ENCODE data around the gene RERE.
"Not testable (repeated sequence)": the region's sequence is repeated elsewhere in the genome, so short reads cannot be mapped to it uniquely, and the experiment has no call there.

RERE gene

GRCh38 chr1:8510041-8510823, 307.2 kb downstream of the RERE start:
- Histone ChIP-seq H3K27me3 (ENCODE audit: control insufficient read depth, insufficient read depth, low read length) (no peaks in the 10 kb centered on the region), H3K9ac (ENCODE audit: low read length) (no peak overlapping the region), H3K4me1 (ENCODE audit: control insufficient read depth, insufficient read depth, low read length) (no peaks in the 10 kb centered on the region; the same call in 1 of the 2 replicates), H3K36me3 (ENCODE audit: control insufficient read depth, insufficient read depth, low read length) (peaks cover 29% of the 10 kb centered on the region), H3K9me3 (ENCODE audit: control insufficient read depth, insufficient read depth, low read depth, low read length) (no peaks in the 10 kb centered on the region), H3K4me3 (ENCODE audit: low read depth, low read length) (no peak overlapping the region), H3K27ac (ENCODE audit: low read depth, low read length) (no peak overlapping the region)

DNA sequence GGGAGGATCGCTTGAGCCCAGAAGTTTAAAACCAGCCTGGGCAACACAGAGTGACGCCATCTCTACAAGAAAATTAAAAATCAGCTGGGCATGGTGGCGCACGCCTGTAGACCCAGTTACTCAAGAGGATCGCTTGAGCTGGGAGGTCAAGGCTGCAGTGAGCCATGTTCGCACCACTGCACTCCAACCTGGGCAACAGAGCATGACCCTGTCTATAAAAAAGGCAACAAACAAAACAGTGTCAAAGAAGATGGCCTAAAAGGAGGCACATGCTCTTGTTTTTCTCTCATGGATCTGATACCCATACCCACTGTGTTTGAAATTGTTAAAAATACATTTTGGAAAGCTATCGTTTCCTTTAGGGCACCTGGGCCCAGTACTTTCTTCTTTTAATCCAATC, 307.9 kb downstream of the RERE start:
- Histone ChIP-seq H3K4me1 (ENCODE audit: control insufficient read depth, insufficient read depth, low read length) (no peaks in the 10 kb centered on the region; the same call in 1 of the 2 replicates), H3K9ac (ENCODE audit: low read length) (no peak overlapping the region), H3K9me3 (ENCODE audit: control insufficient read depth, insufficient read depth, low read depth, low read length) (no peaks in the 10 kb centered on the region), H3K4me3 (ENCODE audit: low read depth, low read length) (no peak overlapping the region), H3K36me3 (ENCODE audit: control insufficient read depth, insufficient read depth, low read length) (peaks cover 33% of the 10 kb centered on the region), H3K27ac (ENCODE audit: low read depth, low read length) (no peak overlapping the region), H3K27me3 (ENCODE audit: control insufficient read depth, insufficient read depth, low read length) (no peaks in the 10 kb centered on the region)

GRCh38 chr1:8506995-8507615, 310.3 kb downstream of the RERE start:
- H3K9me3 ChIP-seq (ENCODE audit: control insufficient read depth, insufficient read depth, low read depth, low read length): peaks cover 4% of the 10 kb centered on the region; the same call in 1 of the 2 replicates
- no peak overlapping the region for H3K27ac ChIP-seq (ENCODE audit: low read depth, low read length)
- no peak overlapping the region for H3K9ac ChIP-seq (ENCODE audit: low read length)
- no peaks in the 10 kb centered on the region for H3K27me3 ChIP-seq (ENCODE audit: control insufficient read depth, insufficient read depth, low read length)
- no peaks in the 10 kb centered on the region; the same call in 1 of the 2 replicates for H3K4me1 ChIP-seq (ENCODE audit: control insufficient read depth, insufficient read depth, low read length)
- peaks cover 26% of the 10 kb centered on the region for H3K36me3 ChIP-seq (ENCODE audit: control insufficient read depth, insufficient read depth, low read length)
- no peak overlapping the region for H3K4me3 ChIP-seq (ENCODE audit: low read depth, low read length)

- Histone ChIP-seq H3K9ac (ENCODE audit: low read length) (no peak overlapping the region), H3K4me1 (ENCODE audit: control insufficient read depth, insufficient read depth, low read length) (no peaks in the 10 kb centered on the region; the same call in 1 of the 2 replicates), H3K4me3 (ENCODE audit: low read depth, low read length) (no peak overlapping the region), H3K36me3 (ENCODE audit: control insufficient read depth, insufficient read depth, low read length) (peaks cover 26% of the 10 kb centered on the region), H3K27me3 (ENCODE audit: control insufficient read depth, insufficient read depth, low read length) (no peaks in the 10 kb centered on the region), H3K9me3 (ENCODE audit: control insufficient read depth, insufficient read depth, low read depth, low read length) (peaks cover 4% of the 10 kb centered on the region; the same call in 1 of the 2 replicates), H3K27ac (ENCODE audit: low read depth, low read length) (no peak overlapping the region)
Measured at GRCh38 chr1:8506456-8506855, 311.0 kb downstream of the RERE start.

DNA sequence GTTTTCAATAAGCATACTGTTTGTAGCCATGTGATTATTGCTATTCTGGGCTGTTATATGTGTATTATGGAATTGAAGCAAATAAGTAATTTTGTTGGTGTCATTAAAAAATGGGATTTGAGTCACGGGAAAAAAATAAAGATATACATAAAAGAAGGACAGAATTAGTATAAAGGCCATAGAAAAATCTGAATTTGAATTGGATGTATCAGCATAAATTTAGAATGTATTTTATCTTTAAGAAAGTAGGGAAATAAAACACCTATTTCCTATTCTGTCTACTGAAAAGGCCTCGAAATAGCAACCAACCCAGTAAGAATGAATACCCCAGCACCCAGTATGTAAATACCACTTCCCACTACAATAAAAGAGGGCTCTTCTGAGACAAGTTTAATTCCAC, 313.6 kb downstream of the RERE start:
- H3K27ac ChIP-seq (ENCODE audit: low read depth, low read length): no peak overlapping the region
- H3K9ac ChIP-seq (ENCODE audit: low read length): no peak overlapping the region
- no peak overlapping the region for H3K4me3 ChIP-seq (ENCODE audit: low read depth, low read length)
- H3K27me3 ChIP-seq (ENCODE audit: control insufficient read depth, insufficient read depth, low read length): no peaks in the 10 kb centered on the region
- no peaks in the 10 kb centered on the region for H3K4me1 ChIP-seq (ENCODE audit: control insufficient read depth, insufficient read depth, low read length)
- peaks cover 35% of the 10 kb centered on the region for H3K36me3 ChIP-seq (ENCODE audit: control insufficient read depth, insufficient read depth, low read length)
- peaks cover 12% of the 10 kb centered on the region for H3K9me3 ChIP-seq (ENCODE audit: control insufficient read depth, insufficient read depth, low read depth, low read length)

GRCh38 chr1:8502949-8503348, 314.5 kb downstream of the RERE start:
- Histone ChIP-seq H3K36me3 (ENCODE audit: control insufficient read depth, insufficient read depth, low read length) (peaks cover 27% of the 10 kb centered on the region), H3K9me3 (ENCODE audit: control insufficient read depth, insufficient read depth, low read depth, low read length) (peaks cover 12% of the 10 kb centered on the region)
- not testable (repeated sequence) for H3K27ac ChIP-seq (ENCODE audit: low read depth, low read length); H3K27me3 ChIP-seq (ENCODE audit: control insufficient read depth, insufficient read depth, low read length); H3K4me1 ChIP-seq (ENCODE audit: control insufficient read depth, insufficient read depth, low read length); H3K9ac ChIP-seq (ENCODE audit: low read length); H3K4me3 ChIP-seq (ENCODE audit: low read depth, low read length)

DNA sequence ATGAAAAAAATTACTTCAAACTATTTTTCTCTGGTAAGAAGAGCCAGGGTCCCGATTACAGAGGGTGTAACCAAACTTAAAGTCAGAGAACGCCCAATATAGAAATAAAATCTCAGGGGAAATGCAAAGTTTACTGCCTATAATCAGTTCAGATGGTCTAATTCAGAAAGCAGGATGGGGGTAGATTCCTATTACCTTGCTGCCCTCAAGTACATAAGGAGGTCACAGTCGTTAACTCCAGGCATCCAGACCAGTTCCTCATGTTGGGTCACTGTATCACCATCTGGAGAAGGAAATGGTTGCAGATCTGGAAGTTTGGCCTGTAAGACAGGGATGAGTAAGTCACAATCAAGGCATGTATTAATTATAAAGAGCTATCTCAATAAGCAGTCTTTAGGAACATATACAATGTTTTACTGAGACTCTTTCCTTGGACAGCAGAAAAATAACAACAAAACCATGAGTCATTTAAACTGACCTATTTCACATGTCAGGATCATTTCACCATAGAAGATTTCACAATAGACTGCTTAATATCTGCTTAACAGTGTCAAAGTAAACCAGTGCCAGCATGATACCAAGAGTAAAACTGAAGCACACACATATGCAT, 320.1 kb downstream of the RERE start:
- Histone ChIP-seq H3K4me1 (ENCODE audit: control insufficient read depth, insufficient read depth, low read length) (no peaks in the 10 kb centered on the region), H3K27me3 (ENCODE audit: control insufficient read depth, insufficient read depth, low read length) (no peaks in the 10 kb centered on the region), H3K36me3 (ENCODE audit: control insufficient read depth, insufficient read depth, low read length) (peaks cover 53% of the 10 kb centered on the region)

GRCh38 chr1:8496473-8496872, 321.0 kb downstream of the RERE start:
- Histone ChIP-seq H3K9ac (ENCODE audit: low read length) (no peak overlapping the region), H3K36me3 (ENCODE audit: control insufficient read depth, insufficient read depth, low read length) (peaks cover 53% of the 10 kb centered on the region), H3K27ac (ENCODE audit: low read depth, low read length) (no peak overlapping the region), H3K4me3 (ENCODE audit: low read depth, low read length) (no peak overlapping the region), H3K27me3 (ENCODE audit: control insufficient read depth, insufficient read depth, low read length) (no peaks in the 10 kb centered on the region), H3K4me1 (ENCODE audit: control insufficient read depth, insufficient read depth, low read length) (no peaks in the 10 kb centered on the region), H3K9me3 (ENCODE audit: control insufficient read depth, insufficient read depth, low read depth, low read length) (peaks cover 7% of the 10 kb centered on the region)

More for the DNA sequence above, 320.1 kb downstream of the RERE start:
- Histone ChIP-seq H3K9ac (ENCODE audit: low read length) (no peak overlapping the region), H3K9me3 (ENCODE audit: control insufficient read depth, insufficient read depth, low read depth, low read length) (peaks cover 7% of the 10 kb centered on the region), H3K27ac (ENCODE audit: low read depth, low read length) (no peak overlapping the region), H3K4me3 (ENCODE audit: low read depth, low read length) (no peak overlapping the region)

- no peaks in the 10 kb centered on the region for H3K4me1 ChIP-seq (ENCODE audit: control insufficient read depth, insufficient read depth, low read length)
- peaks cover 53% of the 10 kb centered on the region for H3K36me3 ChIP-seq (ENCODE audit: control insufficient read depth, insufficient read depth, low read length)
- H3K27ac ChIP-seq (ENCODE audit: low read depth, low read length): no peak overlapping the region
- no peak overlapping the region for H3K9ac ChIP-seq (ENCODE audit: low read length)
- H3K9me3 ChIP-seq (ENCODE audit: control insufficient read depth, insufficient read depth, low read depth, low read length): peaks cover 7% of the 10 kb centered on the region
- H3K27me3 ChIP-seq (ENCODE audit: control insufficient read depth, insufficient read depth, low read length): no peaks in the 10 kb centered on the region
- no peak overlapping the region for H3K4me3 ChIP-seq (ENCODE audit: low read depth, low read length)
Measured at GRCh38 chr1:8495928-8496401, 321.5 kb downstream of the RERE start.

DNA sequence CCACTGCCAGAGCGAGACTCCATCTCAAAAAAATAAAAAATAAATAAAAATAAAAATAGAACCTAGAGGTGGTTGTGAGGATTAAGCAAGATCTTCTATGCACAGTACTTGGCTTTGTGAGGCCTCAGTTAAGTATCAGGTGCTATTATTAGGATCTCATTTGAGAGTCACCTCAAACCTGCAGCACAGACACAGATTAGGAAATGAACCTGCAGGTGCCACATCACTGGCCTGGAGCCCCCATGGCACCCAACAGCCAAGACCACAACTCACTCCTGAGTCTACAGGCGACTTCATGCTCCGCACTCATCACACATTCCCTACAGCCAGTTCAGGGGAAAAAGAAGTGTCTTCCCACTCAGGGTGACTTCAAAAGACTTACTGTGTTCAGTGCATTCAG, 322.8 kb downstream of the RERE start:
- Histone ChIP-seq H3K4me3 (ENCODE audit: low read depth, low read length) (no peak overlapping the region), H3K9me3 (ENCODE audit: control insufficient read depth, insufficient read depth, low read depth, low read length) (peaks cover 1% of the 10 kb centered on the region; the same call in 1 of the 2 replicates), H3K4me1 (ENCODE audit: control insufficient read depth, insufficient read depth, low read length) (no peaks in the 10 kb centered on the region), H3K27me3 (ENCODE audit: control insufficient read depth, insufficient read depth, low read length) (no peaks in the 10 kb centered on the region), H3K36me3 (ENCODE audit: control insufficient read depth, insufficient read depth, low read length) (peaks cover 49% of the 10 kb centered on the region), H3K9ac (ENCODE audit: low read length) (no peak overlapping the region), H3K27ac (ENCODE audit: low read depth, low read length) (no peak overlapping the region)

Data from HUES6 (cell line).